ENCODE measurements around the gene LBHD2. TPM values are rescaled to one million over a fixed set of nuclear protein-coding genes. Genes with fewer than 3 reads are reported as not detected.
A peak's percentile ranks its signal among the peaks of the same experiment; 100 is the strongest.

LBHD2 gene
- total and polyA plus RNA-seq, 10 donors, result 0.52 to 0.55 TPM; not detected in 8

GRCh38 chr14:103072595-103073366 is 11.2 kb upstream of the LBHD2 start:
- TF ChIP-seq CTCF (IDR thresholded peaks at IDR 0.05 in 8 of 11, conservative IDR thresholded peaks at IDR 0.05 in 3 of 11) (no peak), POLR2A (IDR thresholded peaks at IDR 0.05) (no peak), POLR2AphosphoS5 (IDR thresholded peaks at IDR 0.05) (no peak)
- no peaks in the 10 kb centered on the region for H3K9me3 ChIP-seq
- peaks cover 0 to 42% (median 0%) of the 10 kb centered on the region in 7 donors for H3K27me3 ChIP-seq (replicated peaks in 1 of 7)
- intact Hi-C loops (cut with DNase I; ENCODE audit: low total_unique reads), result loop anchor here (10.0 kb wide), 1 partner anchor 222 kb away; no protein-coding TSS in a partner anchor
- H3K4me1 ChIP-seq, result peaks cover 7 to 58% (median 41%) of the 10 kb centered on the region in 6 donors
- no peak overlapping the region for H3K4me3 ChIP-seq
- 75 to 84% (median 81%) methylated on average over 15 to 21 of the region's 21 CpGs for WGBS, 5 donors
- DNase-seq, result peak; percentile 75
- no peaks in the 10 kb centered on the region for H3K36me3 ChIP-seq
- H3K27ac ChIP-seq, result no peak overlapping the region

GRCh38 chr14:103073367-103073875 is 10.6 kb upstream of the LBHD2 start:
- H3K4me3 ChIP-seq, result no peak overlapping the region
- H3K27ac ChIP-seq, result no peak overlapping the region
- peaks cover 0 to 38% (median 0%) of the 10 kb centered on the region in 7 donors for H3K27me3 ChIP-seq (replicated peaks in 1 of 7)
- 83 to 92% (median 88%) methylated on average over 4 to 14 of the region's 14 CpGs for WGBS, 5 donors
- peak; percentile 69 for DNase-seq
- TF ChIP-seq CTCF (IDR thresholded peaks at IDR 0.05 in 8 of 11, conservative IDR thresholded peaks at IDR 0.05 in 3 of 11) (no peak), POLR2A (IDR thresholded peaks at IDR 0.05) (no peak), POLR2AphosphoS5 (IDR thresholded peaks at IDR 0.05) (no peak)
- H3K9me3 ChIP-seq, result no peaks in the 10 kb centered on the region
- H3K4me1 ChIP-seq, result peaks cover 7 to 65% (median 42%) of the 10 kb centered on the region in 6 donors
- no peaks in the 10 kb centered on the region for H3K36me3 ChIP-seq
- intact Hi-C loops (cut with DNase I; ENCODE audit: low total_unique reads), result loop anchor here (10.0 kb wide), 1 partner anchor 221 kb away; no protein-coding TSS in a partner anchor

- Histone ChIP-seq H3K36me3 (no peaks in the 10 kb centered on the region), H3K9me3 (no peaks in the 10 kb centered on the region), H3K4me1 (peaks cover 7 to 67% (median 44%) of the 10 kb centered on the region in 6 donors), H3K27ac (peak overlapping the region in 6 of 8 donors; percentile 7 to 80 (median 66)), H3K27me3 (replicated peaks in 1 of 7) (peaks cover 0 to 31% (median 0%) of the 10 kb centered on the region in 7 donors), H3K4me3 (no peak overlapping the region)
- TF ChIP-seq CTCF (IDR thresholded peaks at IDR 0.05 in 8 of 11, conservative IDR thresholded peaks at IDR 0.05 in 3 of 11), result no peak
- TF ChIP-seq POLR2AphosphoS5 (IDR thresholded peaks at IDR 0.05), result no peak
- no peak for TF ChIP-seq POLR2A (IDR thresholded peaks at IDR 0.05)
- intact Hi-C loops (cut with DNase I; ENCODE audit: low total_unique reads), result loop anchor here (10.0 kb wide), 1 partner anchor 221 kb away; no protein-coding TSS in a partner anchor
- DNase-seq, result peak; percentile 72
- 67 to 72% (median 70%) methylated on average over 19 to 21 of the region's 21 CpGs for WGBS, 5 donors
Measured at GRCh38 chr14:103073876-103074728, 9.9 kb upstream of the LBHD2 start.
